Suppressor macrophage (primary cell): ENCODE measurements around the gene BACE1.
"Not testable (repeated sequence)": the region's sequence is repeated elsewhere in the genome, so short reads cannot be mapped to it uniquely, and the experiment has no call there.

Experiments used
- DNase-seq, 4 experiments: peaks; one replicate each; pipeline ENCODE4 v3.0.0-alpha.2; 2020 to 2022

The BACE1 gene

DNA sequence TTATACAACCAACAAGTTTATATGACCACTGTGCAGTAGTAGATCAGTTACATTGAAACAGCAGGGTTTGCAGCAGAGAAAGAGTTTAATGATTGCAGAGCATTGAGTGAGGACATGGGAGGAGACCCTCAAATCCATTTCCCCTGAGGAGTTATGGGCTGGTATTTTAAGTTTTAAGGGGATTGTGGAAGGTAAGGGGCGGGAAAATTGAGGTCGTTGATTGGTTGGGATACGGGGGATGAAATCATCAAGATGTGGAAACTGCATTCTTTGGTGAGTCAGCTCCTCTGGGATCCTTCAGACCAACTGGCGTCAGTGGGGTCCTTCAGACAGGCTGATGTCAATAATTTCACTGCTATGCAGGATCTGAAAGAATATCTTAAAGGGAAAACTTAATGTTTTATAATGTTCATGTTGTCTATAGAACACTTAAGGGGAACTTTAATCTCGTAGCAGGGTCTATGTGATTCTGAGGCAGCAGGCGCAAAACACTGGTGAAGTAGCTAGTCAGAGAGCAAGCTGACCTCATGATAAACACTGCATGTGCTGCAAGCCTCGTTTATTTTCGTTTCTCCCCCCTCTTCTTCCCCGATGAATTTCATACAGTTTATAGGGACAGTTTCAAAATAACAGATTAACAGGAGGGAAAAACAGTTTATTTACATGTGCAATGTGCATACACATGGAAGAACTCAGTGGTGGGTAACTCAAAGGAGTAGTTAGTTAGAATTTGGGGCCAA is 42.3 kb downstream of the BACE1 start:
- DNase-seq: no peak

GRCh38 chr11:117272175-117272574 is 43.9 kb downstream of the BACE1 start:
- not testable (repeated sequence) for DNase-seq

GRCh38 chr11:117271208-117271607 is 44.8 kb downstream of the BACE1 start:
- DNase-seq: no peak

DNA sequence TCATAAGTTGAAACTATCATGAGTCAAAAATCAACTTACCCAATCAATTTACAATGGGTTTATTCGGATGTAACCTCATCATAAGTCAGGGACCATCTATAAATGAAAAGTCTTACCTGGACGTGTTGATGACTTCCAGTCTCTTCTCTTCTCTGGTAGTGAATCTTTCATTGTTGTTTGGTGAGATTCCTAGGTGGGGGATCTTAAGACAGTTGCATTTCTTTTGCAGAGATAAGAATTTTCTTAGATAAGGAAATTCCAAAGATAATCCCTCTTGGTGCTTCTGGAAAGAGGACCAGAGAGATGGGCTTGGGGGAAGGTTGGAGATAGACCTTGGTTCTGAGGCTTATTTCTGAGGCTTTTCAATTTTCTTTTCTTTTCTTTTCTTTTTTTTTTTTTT is 46.2 kb downstream of the BACE1 start:
- DNase-seq: no peak

GRCh38 chr11:117265745-117266144 is 50.3 kb downstream of the BACE1 start:
- DNase-seq: no peak

- not testable (repeated sequence) for DNase-seq
These were observed 51.3 kb downstream of the BACE1 start for GRCh38 chr11:117264624-117265323.

GRCh38 chr11:117259417-117259816 is 56.6 kb downstream of the BACE1 start:
- DNase-seq: no peak

- no peak for DNase-seq
These were observed 57.5 kb downstream of the BACE1 start for GRCh38 chr11:117258576-117258975.

- peak in 2 of 4 experiments; percentile 4 to 9 for DNase-seq
These were observed 59.5 kb downstream of the BACE1 start for GRCh38 chr11:117256573-117256972.

GRCh38 chr11:117255966-117256365 is 60.1 kb downstream of the BACE1 start:
- DNase-seq: no peak

- DNase-seq: no peak
These were observed 64.5 kb downstream of the BACE1 start for GRCh38 chr11:117251506-117251905.

DNA sequence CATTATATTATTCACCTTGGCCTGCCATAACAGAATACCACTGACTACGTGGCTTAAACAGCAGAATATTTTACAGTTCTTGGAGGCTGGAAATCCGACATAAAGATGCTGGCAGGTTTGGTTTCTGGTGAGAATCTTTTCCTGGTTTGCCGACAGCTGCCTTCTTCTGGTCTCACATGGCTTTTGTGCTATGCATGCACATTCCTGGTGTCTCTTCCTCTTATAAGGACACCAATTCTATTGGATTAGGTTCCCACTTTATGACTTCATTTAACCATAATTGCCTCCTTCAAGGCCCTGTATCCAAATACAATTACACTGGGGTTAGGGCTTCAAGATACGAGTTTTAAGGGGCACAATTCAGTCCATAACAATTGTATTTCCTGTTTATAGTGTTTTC is 66.5 kb downstream of the BACE1 start:
- no peak for DNase-seq

DNA sequence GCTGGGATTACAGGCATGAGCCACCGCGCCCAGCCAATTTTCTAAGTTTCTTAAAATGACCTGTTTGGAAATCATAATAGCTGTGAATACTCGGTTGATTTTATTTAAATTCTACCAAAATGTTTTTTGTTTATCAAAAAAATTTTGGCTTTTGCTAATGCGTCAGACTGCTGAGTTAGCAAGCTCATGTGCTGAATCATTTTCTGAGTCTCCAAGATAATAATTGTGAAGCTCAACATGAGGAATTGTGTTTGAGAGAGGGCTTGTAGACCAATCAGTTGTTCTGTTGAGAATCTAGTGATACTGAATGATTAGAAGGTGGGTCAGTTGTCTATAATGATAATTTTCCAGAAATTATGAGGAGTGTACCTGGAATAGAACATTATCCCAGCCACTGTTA is 67.7 kb downstream of the BACE1 start:
- DNase-seq: no peak

DNA sequence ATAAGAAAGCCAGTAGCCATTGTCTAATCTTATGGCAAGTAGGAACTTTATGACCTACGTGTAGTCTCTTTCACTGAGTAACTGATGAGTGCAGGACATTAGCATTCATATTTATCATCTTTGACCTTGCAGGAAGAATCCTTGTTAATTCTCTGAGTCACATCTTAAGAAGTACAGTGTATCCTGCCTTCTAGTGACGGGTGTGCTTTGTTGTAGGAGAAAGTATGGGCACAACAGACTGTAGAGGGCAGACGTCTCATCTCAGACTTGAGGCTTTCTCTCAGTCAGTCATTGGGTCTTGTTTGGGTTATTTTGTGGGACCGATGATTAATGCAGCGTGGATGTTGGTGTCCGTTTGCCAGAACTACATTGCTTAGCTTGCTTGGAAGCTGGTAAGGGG is 76.8 kb downstream of the BACE1 start:
- no peak for DNase-seq

- no peak for DNase-seq
These were observed 77.8 kb downstream of the BACE1 start for GRCh38 chr11:117238221-117238620.
